Measurements from ENCODE around the gene ARAF. TPM values are rescaled to one million over a fixed set of nuclear protein-coding genes. Genes with fewer than 3 reads are reported as not detected.

ARAF gene
- 14.4 and 20.0 TPM in 2 replicates for total RNA-seq

DNA sequence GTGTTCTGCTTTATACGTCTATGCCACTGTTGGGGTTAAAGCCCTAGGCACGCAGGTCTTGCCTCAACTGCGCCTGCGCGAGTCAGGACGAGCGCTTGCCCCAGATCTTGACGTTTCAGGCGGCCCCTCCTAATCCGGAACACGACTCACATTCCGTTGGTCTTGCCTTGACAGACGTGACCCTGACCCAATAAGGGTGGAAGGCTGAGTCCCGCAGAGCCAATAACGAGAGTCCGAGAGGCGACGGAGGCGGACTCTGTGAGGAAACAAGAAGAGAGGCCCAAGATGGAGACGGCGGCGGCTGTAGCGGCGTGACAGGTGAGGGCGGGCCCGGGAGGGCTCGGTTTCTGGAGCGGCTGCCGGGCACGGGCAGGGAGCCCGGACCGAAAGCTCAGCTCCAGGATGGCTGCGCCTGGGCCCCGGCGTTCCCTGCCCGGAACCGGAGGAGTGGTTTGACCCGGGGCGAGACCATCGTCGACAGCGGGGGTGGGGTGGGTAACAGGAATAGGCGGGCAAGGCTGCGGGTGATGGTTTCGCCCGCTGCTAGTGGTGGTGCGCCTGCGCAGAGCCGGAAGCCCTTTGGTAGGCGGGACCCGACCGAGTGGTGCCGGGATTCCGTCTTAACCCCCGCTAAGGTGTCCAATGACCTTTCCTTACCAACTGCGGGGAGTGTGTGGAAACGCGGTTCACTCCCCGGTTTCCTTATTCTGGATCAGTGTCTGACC, at the start of gene ARAF:
ARAF (plus strand) TSS at position 272 of the 725 bp plus-strand sequence. CDS start 1,763 bp downstream, outside the sequence.

DNA sequence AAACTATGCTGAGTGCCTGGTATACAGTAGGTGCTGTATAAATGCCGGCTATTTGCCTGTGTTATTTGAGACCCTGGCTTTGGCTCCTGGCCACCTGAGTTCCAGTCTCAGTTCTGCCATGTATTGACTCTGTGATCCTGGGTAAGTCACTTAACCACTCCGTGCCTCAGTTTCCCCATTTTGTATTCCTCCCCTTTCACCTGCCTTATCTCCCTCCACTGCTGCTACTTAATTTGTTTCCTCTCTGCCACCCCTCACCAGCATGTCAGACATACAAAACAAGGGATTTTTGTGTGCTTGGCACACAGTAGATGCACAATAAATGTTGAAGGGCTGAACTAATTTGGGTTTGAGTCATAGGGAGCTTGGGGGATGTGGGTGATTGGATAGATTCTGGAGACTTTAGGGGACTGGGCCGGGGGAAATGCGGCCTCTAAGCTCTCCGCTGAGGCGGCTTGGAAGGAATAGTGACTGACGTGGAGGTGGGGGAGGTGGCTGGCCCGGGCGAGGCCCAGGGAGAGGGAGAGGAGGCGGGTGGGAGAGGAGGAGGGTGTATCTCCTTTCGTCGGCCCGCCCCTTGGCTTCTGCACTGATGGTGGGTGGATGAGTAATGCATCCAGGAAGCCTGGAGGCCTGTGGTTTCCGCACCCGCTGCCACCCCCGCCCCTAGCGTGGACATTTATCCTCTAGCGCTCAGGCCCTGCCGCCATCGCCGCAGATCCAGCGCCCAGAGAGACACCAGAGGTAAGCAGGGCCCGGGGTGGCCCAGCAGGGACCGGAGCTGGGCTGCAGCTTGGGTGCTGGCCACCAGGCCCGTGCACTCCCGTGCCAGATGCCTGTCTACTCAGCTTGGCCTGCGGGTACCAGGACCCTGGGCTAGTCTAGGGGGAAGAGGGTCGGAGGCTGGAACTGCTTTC, 21.0 kb downstream of the ARAF start, which contains the start of gene TIMP1:
TIMP1 (plus strand) TSS at position 706 of the 917 bp plus-strand sequence. CDS start 980 bp downstream, outside the sequence.

DNA sequence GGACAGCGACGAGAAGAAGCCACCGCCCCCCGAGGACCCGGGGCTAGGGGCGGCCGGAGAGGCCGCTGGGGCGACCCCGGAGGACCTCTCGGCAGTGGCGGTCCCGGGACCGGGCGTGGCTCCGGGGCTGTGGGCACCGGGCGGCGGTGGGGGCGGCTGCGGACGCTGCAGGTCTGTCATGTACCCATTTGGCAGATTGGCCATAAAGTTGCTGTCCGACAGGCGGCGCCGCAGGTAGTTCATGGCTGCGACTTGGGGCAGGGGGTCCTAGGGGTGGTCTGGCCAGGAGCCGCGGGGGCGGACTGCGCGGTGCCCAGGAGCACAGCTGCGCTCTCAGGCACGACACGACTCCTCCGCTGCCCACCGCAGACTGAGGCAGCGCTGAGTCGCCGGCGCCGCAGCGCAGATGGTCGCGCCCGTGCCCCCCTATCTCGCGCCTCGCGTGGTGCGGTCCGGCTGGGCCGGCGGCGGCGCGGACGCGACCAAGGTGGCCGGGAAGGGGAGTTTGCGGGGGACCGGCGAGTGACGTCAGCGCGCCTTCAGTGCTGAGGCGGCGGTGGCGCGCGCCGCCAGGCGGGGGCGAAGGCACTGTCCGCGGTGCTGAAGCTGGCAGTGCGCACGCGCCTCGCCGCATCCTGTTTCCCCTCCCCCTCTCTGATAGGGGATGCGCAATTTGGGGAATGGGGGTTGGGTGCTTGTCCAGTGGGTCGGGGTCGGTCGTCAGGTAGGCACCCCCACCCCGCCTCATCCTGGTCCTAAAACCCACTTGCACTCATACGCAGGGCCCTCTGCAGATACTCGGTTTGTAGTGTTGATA, 58.7 kb downstream of the ARAF start, which contains the start of gene SYN1:
SYN1 (minus strand) TSS at position 372 of the 817 bp plus-strand sequence; CDS start at position 243, 129 bp downstream.

Other genes starting within 250 kb of the ARAF start
- gene ZNF157, start 190.6 kb upstream of the ARAF start, total RNA-seq: under 0.01 and 0.17 TPM in 2 replicates
- 6.0 and 7.4 TPM in 2 replicates for gene ZNF41, start 78.0 kb upstream of the ARAF start, total RNA-seq
- 661 and 1,701 TPM in 2 replicates for gene TIMP1, start 21.2 kb downstream of the ARAF start, total RNA-seq
- gene SYN1, start 58.7 kb downstream of the ARAF start, total RNA-seq: 0.29 and 0.33 TPM in 2 replicates
- 0.15 and 0.33 TPM in 2 replicates for gene CFP, start 68.7 kb downstream of the ARAF start, total RNA-seq
- 17.5 and 26.5 TPM in 2 replicates for gene ELK1, start 89.4 kb downstream of the ARAF start, total RNA-seq
- gene UXT, start 98.0 kb downstream of the ARAF start, total RNA-seq: 69.3 and 105 TPM in 2 replicates